PC-3 (cell line): ENCODE measurements around the gene ADAMTS3.

Source experiments
- CTCF ChIP-seq: fragments of 300-600 bp; sonication (generic); conservative IDR thresholded peaks from 2 replicates; pipeline ENCODE4 v1.5.1; 2017; ENCODE audit warnings: antibody characterized with exemption, low read depth, mild to moderate bottlenecking, low read length
- EZH2 ChIP-seq: fragments of 300-600 bp; sonication (generic); IDR thresholded peaks from one replicate; pipeline ENCODE4 v1.6.1; 2017; ENCODE audit warnings: antibody characterized with exemption, mild to moderate bottlenecking, low read length; ENCODE audit not compliant: unreplicated experiment
- EZH2phosphoT487 ChIP-seq: fragments of 300-600 bp; sonication (generic); IDR thresholded peaks from 2 replicates; pipeline ENCODE4 v1.6.1; 2018; ENCODE audit warnings: mild to moderate bottlenecking, antibody characterized with exemption, low read length, borderline replicate concordance

- TF ChIP-seq CTCF = peak; percentile 68
- no peak for TF ChIP-seq EZH2
- no peak for TF ChIP-seq EZH2phosphoT487
Observed at GRCh38 chr4:72286185-72286584, 282.8 kb downstream of the ADAMTS3 start.
